Measurements from ENCODE around the gene SDF4. TPM values are rescaled to one million over a fixed set of nuclear protein-coding genes. Genes with fewer than 3 reads are reported as not detected.

SDF4 gene
- total RNA-seq, 1 experiment from 2014 or later: 139 TPM

GRCh38 chr1:1236945-1237873 is 5.4 kb upstream of the SDF4 start:
- Histone ChIP-seq H3K4me3 (peak overlapping the region; percentile 43), H3K27ac (peak overlapping the region; percentile 75), H3K9me2 (ENCODE audit: insufficient read depth) (no peaks in the 10 kb centered on the region), H3F3A (ENCODE audit: insufficient read depth, low read depth) (peaks cover 45% of the 10 kb centered on the region; the same call in 1 of the 2 replicates), H3K27me3 (ENCODE audit: insufficient read depth, low read depth) (no peaks in the 10 kb centered on the region), H3K36me3 (ENCODE audit: low read depth) (no peaks in the 10 kb centered on the region), H3K4me1 (replicated peaks; ENCODE audit: insufficient read depth) (peaks cover 56% of the 10 kb centered on the region), H2AFZ (no peak overlapping the region), H3K4me2 (peak overlapping the region; percentile 93), H3K79me2 (ENCODE audit: low read depth) (peaks cover 35% of the 10 kb centered on the region), H3K9me3 (ENCODE audit: insufficient read depth, low read depth) (no peaks in the 10 kb centered on the region), H4K20me1 (ENCODE audit: insufficient read depth) (0 out of 2 replicates have a peak, but pooled peaks cover 4% of the 10 kb centered on the region)
- CTCF ChIA-PET: interaction anchor here (0.6 to 0.9 kb wide), 4 partner anchors 72 to 121 kb away, joined by 3 to 10 read pairs (median 3); no protein-coding TSS in a partner anchor
- intact Hi-C loops (cut with micrococcal nuclease; ENCODE audit: unreplicated experiment): loop anchor here (10.0 kb wide), 1 partner anchor 252 kb away; the partner anchor contains the start of gene PERM1
- BruUV-seq (replicated peaks): no TSS peak
- peak; percentile 58 to 61 for DNase-seq
- TF ChIP-seq CTCF (conservative IDR thresholded peaks at IDR 0.05): no peak
- no peak for TF ChIP-seq EZH2 (IDR thresholded peaks at IDR 0.05; ENCODE audit: low read depth)
- POLR2A ChIA-PET (ENCODE audit: unreplicated experiment): interaction anchor here (0.5 to 0.8 kb wide), 3 partner anchors 28 to 182 kb away, joined by 4 to 9 read pairs (median 6); partner anchors contain the start of gene RNF223

- Histone ChIP-seq H3K79me2 (ENCODE audit: low read depth) (peaks cover 40% of the 10 kb centered on the region), H3K27me3 (ENCODE audit: insufficient read depth, low read depth) (no peaks in the 10 kb centered on the region), H3F3A (ENCODE audit: insufficient read depth, low read depth) (peaks cover 46% of the 10 kb centered on the region; the same call in 1 of the 2 replicates), H3K9me3 (ENCODE audit: insufficient read depth, low read depth) (no peaks in the 10 kb centered on the region), H3K4me1 (replicated peaks; ENCODE audit: insufficient read depth) (peaks cover 56% of the 10 kb centered on the region), H3K4me2 (peak overlapping the region; percentile 93), H2AFZ (no peak overlapping the region), H3K36me3 (ENCODE audit: low read depth) (no peaks in the 10 kb centered on the region), H3K27ac (peak overlapping the region; percentile 75; the same call in 1 of the 2 replicates), H3K9me2 (ENCODE audit: insufficient read depth) (no peaks in the 10 kb centered on the region), H4K20me1 (ENCODE audit: insufficient read depth) (0 out of 2 replicates have a peak, but pooled peaks cover 4% of the 10 kb centered on the region), H3K4me3 (no peak overlapping the region)
- ChIA-PET CTCF (no interaction called here), POLR2A (ENCODE audit: unreplicated experiment) (no interaction called here)
- TF ChIP-seq EZH2 (IDR thresholded peaks at IDR 0.05; ENCODE audit: low read depth) (no peak), CTCF (conservative IDR thresholded peaks at IDR 0.05) (no peak)
- no TSS peak for BruUV-seq (replicated peaks)
- intact Hi-C loops (cut with micrococcal nuclease; ENCODE audit: unreplicated experiment): loop anchor here (10.0 kb wide), 1 partner anchor 251 kb away; the partner anchor contains the start of gene PERM1
- DNase-seq: no peak
Measured at GRCh38 chr1:1236176-1236763, 4.5 kb upstream of the SDF4 start.

- H2AFZ ChIP-seq: no peak overlapping the region
- ChIA-PET CTCF (no interaction called here), POLR2A (ENCODE audit: unreplicated experiment) (interaction anchor here (0.6 kb wide), 1 partner anchor 423 kb away, joined by 6 read pairs; no protein-coding TSS in a partner anchor)
- no peak overlapping the region for H3K27ac ChIP-seq
- no peak overlapping the region for H3K4me2 ChIP-seq
- no peak overlapping the region for H3K4me3 ChIP-seq
- BruUV-seq (replicated peaks): no TSS peak
- peaks cover 51% of the 10 kb centered on the region for H3K79me2 ChIP-seq (ENCODE audit: low read depth)
- H3K36me3 ChIP-seq (ENCODE audit: low read depth): no peaks in the 10 kb centered on the region
- TF ChIP-seq CTCF (conservative IDR thresholded peaks at IDR 0.05): no peak
- no peak for TF ChIP-seq EZH2 (IDR thresholded peaks at IDR 0.05; ENCODE audit: low read depth)
- H4K20me1 ChIP-seq (ENCODE audit: insufficient read depth): peaks cover 8% of the 10 kb centered on the region
- H3K9me3 ChIP-seq (ENCODE audit: insufficient read depth, low read depth): no peaks in the 10 kb centered on the region
- no peaks in the 10 kb centered on the region for H3K9me2 ChIP-seq (ENCODE audit: insufficient read depth)
- no peaks in the 10 kb centered on the region for H3K27me3 ChIP-seq (ENCODE audit: insufficient read depth, low read depth)
- peaks cover 50% of the 10 kb centered on the region; the same call in 1 of the 2 replicates for H3F3A ChIP-seq (ENCODE audit: insufficient read depth, low read depth)
- peaks cover 63% of the 10 kb centered on the region for H3K4me1 ChIP-seq (replicated peaks; ENCODE audit: insufficient read depth)
- DNase-seq: no peak
- intact Hi-C loops (cut with micrococcal nuclease; ENCODE audit: unreplicated experiment): loop anchor here (10.0 kb wide), 1 partner anchor 250 kb away; the partner anchor contains the start of gene PERM1
Measured at GRCh38 chr1:1235016-1235744, 3.4 kb upstream of the SDF4 start.
